HK-2 (cell line): Measurements from ENCODE around the gene RPRD1B.
"Not testable (repeated sequence)": the region's sequence is repeated elsewhere in the genome, so short reads cannot be mapped to it uniquely, and the experiment has no call there.

ENCODE experiments used
- DNase-seq: peaks from one replicate; pipeline ENCODE4 v3.0.0-alpha.2; 2018; ENCODE audit not compliant: unreplicated experiment

RPRD1B gene

GRCh38 chr20:38073307-38074071, 39.9 kb downstream of the RPRD1B start:
- DNase-seq = no peak

DNA sequence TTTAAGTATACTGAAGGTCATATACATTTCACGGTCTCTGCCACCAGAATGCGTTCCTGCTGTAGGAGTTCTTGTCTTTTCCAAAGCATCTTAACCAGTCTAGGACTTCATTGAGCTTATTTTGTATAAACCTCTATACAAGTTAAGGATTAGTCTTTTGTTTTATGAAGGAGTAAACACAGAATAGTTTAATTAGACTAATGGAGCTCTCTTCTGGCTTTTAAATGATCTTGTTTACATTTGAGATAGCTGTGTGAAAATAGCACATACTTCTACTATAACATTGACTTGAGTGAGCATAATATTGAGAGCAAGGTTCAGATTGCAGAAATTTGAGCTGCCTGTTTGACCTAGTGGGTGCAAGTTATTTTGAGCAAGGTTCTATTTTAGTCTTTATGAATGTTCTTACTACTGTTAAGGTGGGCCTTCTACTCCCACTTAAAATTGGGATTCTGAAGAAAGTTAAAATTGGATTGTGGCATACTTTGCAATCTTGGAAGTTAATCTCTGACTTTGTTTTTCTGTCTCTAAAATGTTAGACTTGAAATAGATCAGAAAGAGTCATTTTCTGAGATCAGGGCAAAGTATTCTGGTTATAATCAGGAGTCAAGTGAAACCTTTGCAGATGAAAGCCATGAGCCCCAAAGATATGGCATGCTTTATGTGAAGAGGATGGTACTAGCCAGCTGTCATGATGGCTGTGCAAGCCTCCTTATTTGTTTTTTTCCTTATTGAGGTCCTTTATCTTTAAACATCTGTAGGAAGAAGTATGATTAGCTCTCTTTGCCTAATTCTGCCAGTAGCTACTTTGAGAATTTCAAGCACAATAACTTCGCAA, 41.8 kb downstream of the RPRD1B start:
- no peak for DNase-seq

- DNase-seq = no peak
Measured at GRCh38 chr20:38076548-38076947, 43.0 kb downstream of the RPRD1B start.

DNA sequence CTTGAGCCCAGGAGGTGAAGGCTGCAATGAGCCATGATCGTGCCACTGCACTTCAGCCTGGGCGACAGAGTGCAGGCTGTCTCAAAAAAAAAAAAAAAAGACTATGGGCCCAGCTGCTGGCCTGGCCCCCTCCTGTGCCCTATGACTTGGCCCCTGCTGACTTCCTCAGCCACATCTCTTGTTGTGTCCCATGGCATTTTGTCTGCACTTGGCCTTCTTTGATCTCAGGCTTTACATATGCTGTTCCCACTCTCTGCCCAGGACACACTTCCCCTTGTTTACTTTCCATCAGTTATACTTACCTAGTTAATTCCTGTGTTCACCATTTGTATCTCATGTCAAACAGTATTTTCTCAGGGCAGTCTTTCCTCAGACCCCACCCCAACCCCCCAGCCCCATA, 44.5 kb downstream of the RPRD1B start:
- DNase-seq = no peak

GRCh38 chr20:38079353-38079752, 45.8 kb downstream of the RPRD1B start:
- DNase-seq = no peak

DNA sequence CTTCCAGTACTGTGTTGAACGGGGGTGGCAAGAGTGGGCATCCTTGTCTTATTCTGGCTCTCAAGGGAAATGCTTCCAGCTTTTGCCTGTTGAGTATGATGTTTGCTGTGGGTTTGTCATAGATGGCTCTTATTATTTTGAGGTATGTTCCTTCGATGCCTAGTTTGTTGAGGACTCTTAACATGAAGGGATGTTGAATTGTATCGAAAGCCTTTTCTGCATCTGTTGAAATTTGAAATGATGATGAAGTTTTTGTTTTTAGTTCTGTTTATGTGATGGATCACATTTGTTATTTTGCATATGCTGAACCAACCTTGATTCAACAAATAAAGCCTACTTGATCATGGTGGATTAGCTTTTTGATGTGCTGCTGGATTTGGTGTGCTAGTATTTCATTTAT, 48.0 kb downstream of the RPRD1B start:
- DNase-seq = no peak

GRCh38 chr20:38082894-38083293, 49.3 kb downstream of the RPRD1B start:
- DNase-seq = no peak

DNA sequence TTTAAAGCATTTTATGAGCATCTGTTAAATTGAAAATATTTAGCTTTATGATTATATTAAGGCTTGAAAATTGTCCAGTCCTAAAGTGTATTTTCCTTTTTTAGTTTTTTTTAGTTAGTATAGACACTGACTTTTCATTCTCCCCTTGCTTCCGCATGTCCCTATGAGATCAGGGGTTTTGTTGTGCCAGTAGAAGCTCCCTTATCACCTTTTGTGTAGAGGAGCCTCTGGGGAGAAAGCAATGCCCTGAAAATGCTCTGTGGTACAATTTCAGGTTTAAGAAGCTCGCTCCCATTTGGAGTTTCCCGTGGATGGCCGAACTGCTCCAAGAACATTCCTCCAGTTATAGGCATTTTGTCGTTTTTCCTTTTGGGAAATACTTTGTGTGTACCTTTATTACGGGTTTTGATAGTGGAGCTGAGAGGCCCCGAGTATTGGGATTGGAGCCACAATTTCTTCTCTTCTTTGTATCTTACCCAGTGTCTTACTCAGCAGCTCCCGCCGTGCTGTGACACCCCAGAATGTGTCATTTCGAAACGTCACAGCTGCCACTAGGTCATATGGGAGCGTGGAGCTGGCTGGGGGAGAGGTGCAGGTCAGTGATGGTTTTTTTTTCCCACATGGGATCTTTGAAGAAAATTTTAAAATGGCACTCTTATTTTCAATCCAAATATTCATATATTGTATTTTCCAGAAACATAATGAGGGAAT, 49.9 kb downstream of the RPRD1B start:
- no peak for DNase-seq

GRCh38 chr20:38084425-38084951, 50.9 kb downstream of the RPRD1B start:
- DNase-seq = no peak

GRCh38 chr20:38085026-38085425, 51.5 kb downstream of the RPRD1B start:
- no peak for DNase-seq

- no peak for DNase-seq
Measured at GRCh38 chr20:38089500-38089899, 56.0 kb downstream of the RPRD1B start.

DNA sequence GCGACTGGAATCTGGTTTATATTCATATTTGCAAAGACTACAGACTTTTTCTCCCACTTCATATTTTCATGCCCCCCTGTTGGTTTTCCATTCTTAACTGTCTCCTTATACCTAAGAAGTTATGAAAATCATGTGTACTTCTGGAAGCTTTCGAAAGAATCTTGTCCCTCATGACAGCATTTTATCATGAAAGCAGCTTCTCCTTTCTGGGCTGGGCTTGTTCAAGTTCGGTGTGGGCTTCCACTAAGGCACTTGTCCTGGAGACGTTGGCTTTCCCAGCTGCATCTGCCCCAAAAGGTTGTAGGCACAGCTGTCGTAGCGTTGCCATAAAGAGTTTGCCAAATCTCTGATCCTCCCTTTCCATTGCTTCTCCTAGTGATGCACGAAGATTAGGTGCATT, 56.5 kb downstream of the RPRD1B start:
- DNase-seq = no peak

DNA sequence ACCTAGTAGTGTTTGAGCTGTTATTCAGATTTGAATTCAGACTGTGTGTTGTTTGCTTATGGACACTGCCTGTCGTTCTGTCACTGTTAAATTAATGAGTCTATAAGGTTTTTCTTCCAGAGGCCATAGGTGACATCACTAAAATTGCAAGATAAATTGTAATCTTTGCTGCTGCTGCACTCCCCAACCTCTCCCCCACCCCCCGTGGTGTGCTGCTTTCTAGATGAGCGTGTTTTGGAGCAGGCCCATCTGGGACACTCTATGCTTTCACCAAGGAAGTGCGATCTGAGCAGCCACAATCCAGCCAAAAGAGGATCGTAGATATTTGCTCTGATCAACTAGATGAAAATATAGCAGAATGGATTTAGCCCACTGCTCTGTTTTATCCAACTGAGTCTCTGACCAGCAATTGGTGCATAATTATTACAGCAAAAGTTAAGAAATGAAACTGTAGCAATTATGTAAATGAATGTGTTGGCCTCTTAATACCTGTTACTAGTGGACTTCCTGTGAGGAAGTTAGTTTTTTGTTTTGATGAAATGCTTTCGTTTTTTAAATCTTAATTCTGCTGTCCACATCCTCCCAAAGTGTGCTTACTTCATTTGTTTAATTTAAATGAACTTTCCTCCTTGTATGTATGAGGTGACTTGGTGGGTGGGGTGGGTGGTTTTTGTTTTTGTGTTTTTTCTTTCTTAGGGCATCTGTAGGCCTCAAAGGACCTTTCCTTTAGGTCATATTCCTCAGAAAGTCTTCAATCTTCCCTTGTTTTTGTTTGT, 58.1 kb downstream of the RPRD1B start:
- no peak for DNase-seq

- DNase-seq = no peak
Measured at GRCh38 chr20:38092260-38092857, 58.8 kb downstream of the RPRD1B start.

GRCh38 chr20:38092915-38093314, 59.4 kb downstream of the RPRD1B start:
- no peak for DNase-seq

GRCh38 chr20:38093641-38094077, 60.1 kb downstream of the RPRD1B start:
- no peak for DNase-seq

GRCh38 chr20:38094373-38094891, 60.9 kb downstream of the RPRD1B start:
- DNase-seq = no peak

DNA sequence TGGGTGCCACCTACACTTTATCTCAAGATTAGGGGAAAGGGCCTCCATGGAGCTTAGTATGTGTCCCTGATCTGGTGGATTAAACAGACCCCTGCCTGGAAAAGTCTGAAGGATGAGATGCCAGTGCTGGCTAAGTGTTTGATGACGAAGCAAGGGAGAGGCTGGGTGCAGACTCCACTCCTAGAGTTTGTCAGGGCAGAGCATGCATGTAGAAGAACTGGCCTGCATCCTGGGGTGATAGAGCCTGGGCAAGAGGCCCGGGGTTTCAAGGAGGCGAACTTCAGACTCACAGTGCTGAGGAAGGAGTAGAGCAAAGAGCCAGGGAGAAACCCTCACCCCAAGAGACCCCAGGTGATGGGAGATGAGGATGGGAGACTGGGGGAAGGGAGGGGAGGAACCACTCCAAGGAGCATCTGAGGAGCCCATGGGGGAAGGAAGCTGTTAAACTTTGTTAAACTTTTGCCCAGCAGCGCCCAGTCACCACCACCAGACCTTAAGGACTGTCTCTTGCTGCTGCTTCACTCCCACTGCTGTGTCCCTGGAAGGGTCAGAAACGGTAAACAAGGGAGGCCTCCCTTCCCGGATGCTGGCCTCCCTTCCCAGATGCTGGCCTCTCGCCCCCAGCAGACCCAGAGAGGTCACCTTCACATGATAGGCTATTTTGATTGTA, 61.6 kb downstream of the RPRD1B start:
- DNase-seq = no peak

DNA sequence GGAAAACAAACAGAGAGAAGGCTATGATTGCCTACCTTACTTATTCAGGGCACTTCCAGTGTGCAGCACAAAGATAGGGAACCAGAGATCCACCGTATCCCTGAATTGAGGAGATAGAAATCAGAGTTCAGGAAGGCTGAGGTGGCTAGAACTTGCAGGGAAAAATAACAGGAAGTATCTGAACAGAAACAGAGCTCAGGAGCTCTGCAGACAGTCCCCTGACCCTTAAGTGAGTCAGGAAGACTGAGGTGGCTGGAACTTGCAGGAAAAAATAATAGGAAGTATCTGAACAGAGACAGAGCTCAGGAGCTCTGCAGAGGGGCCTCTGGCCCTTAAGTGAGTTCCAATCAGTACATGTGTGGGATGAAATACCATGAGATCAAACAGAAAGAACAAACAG, 65.4 kb downstream of the RPRD1B start:
- no peak for DNase-seq

- DNase-seq = not testable (repeated sequence)
Measured at GRCh38 chr20:38102206-38102605, 68.7 kb downstream of the RPRD1B start.
